ENCODE results near the gene FHL3. TPM values are rescaled to one million over a fixed set of nuclear protein-coding genes. Genes with fewer than 3 reads are reported as not detected.

The FHL3 gene
- total and polyA plus RNA-seq, 10 donors: 8.6 to 39.9 (median 16.3) TPM

GRCh38 chr1:37954316-37954971 lies 50.9 kb downstream of the FHL3 start:
- H3K9me3 ChIP-seq: no peaks in the 10 kb centered on the region
- no peak overlapping the region for H3K4me3 ChIP-seq
- H3K27ac ChIP-seq: no peak overlapping the region
- no peak for DNase-seq
- WGBS, 5 donors: 70 to 89% (median 84%) methylated on average over 3 of the region's 3 CpGs
- intact Hi-C loops (cut with DNase I; ENCODE audit: low total_unique reads): no loop called here
- H3K36me3 ChIP-seq: peaks cover 0 to 39% (median 33%) of the 10 kb centered on the region in 6 donors
- H3K4me1 ChIP-seq: no peaks in the 10 kb centered on the region
- H3K27me3 ChIP-seq (replicated peaks in 1 of 7): no peaks in the 10 kb centered on the region
- no peak for TF ChIP-seq POLR2AphosphoS5 (IDR thresholded peaks at IDR 0.05)
- TF ChIP-seq POLR2A (IDR thresholded peaks at IDR 0.05): no peak
- TF ChIP-seq, protein P1, sequence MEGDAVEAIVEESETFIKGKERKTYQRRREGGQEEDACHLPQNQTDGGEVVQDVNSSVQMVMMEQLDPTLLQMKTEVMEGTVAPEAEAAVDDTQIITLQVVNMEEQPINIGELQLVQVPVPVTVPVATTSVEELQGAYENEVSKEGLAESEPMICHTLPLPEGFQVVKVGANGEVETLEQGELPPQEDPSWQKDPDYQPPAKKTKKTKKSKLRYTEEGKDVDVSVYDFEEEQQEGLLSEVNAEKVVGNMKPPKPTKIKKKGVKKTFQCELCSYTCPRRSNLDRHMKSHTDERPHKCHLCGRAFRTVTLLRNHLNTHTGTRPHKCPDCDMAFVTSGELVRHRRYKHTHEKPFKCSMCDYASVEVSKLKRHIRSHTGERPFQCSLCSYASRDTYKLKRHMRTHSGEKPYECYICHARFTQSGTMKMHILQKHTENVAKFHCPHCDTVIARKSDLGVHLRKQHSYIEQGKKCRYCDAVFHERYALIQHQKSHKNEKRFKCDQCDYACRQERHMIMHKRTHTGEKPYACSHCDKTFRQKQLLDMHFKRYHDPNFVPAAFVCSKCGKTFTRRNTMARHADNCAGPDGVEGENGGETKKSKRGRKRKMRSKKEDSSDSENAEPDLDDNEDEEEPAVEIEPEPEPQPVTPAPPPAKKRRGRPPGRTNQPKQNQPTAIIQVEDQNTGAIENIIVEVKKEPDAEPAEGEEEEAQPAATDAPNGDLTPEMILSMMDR (IDR thresholded peaks at IDR 0.05 in 8 of 11, conservative IDR thresholded peaks at IDR 0.05 in 3 of 11): no peak

DNA sequence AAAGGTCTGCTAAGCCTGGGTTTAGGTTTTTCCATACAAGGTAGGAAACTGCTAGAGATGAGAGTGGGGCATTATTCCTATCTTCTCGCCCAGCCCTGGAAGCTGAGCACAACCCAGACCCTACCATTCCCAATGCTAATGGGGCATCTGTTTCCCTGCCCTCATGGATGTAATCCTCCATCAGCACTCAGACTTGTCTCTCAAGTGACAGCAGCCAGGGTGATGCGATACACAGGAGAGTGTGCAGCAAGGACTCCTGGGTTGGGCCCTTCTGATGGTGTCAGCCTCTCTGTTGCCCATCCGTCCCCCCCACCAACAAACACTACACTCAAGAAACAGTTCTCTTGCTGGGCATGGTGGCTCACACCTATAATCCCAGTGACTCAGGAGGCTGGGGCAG lies 52.6 kb downstream of the FHL3 start:
- Histone ChIP-seq H3K9me3 (no peaks in the 10 kb centered on the region), H3K36me3 (peaks cover 0 to 22% (median 16%) of the 10 kb centered on the region in 6 donors), H3K27ac (no peak overlapping the region), H3K4me3 (no peak overlapping the region), H3K27me3 (replicated peaks in 1 of 7) (no peaks in the 10 kb centered on the region), H3K4me1 (peaks cover 0 to 7% (median 2%) of the 10 kb centered on the region in 6 donors)
- TF ChIP-seq POLR2A (IDR thresholded peaks at IDR 0.05) (no peak), POLR2AphosphoS5 (IDR thresholded peaks at IDR 0.05) (no peak)
- TF ChIP-seq, protein P1 (IDR thresholded peaks at IDR 0.05 in 8 of 11, conservative IDR thresholded peaks at IDR 0.05 in 3 of 11): no peak
- WGBS, 5 donors: 56 to 100% (median 92%) methylated on average over 2 to 3 of the region's 3 CpGs
- no peak for DNase-seq
- intact Hi-C loops (cut with DNase I; ENCODE audit: low total_unique reads): no loop called here

DNA sequence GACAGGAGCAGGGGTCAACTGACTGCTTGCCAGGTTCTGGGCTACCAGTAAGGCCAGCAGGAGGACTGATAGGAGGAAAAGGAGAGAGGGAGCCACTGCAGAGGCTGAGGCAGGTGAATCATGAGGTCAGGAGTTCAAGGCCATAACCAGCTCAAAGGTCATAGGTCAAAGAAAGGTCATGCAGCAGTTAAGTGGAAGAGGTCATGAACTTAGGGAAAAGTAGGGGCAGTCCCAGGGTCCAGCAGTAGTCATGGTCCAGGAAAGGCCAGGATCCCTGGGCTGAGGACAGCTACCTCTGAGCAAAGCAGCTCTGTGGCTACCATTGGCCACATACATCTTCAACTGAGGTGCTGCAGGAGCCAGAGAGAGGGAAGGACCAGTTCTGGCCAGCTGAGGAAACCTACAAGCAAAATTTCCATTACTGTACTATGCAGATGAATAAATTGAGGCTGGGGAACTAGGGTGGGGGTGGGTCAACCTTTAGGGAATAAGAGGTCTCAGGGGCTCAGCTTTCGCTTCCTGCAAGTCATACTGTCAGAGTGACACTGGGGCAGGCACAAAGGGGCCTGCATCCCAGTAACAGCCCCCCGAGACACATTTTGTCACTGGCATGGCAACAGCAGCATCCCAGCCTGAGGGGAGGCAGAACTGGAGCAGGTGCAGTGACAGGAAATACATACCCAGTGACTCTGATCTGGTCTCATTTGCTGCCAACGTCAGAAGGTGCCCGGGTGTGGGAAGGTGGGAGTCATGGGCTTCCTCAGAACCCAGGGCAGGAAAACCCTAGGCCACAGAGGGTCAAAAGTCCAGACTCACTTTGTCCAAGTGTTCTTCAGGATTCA lies 53.3 kb downstream of the FHL3 start:
- intact Hi-C loops (cut with DNase I; ENCODE audit: low total_unique reads): no loop called here
- WGBS, 5 donors: 57 to 64% (median 60%) methylated on average over 4 of the region's 4 CpGs
- H3K9me3 ChIP-seq: no peaks in the 10 kb centered on the region
- H3K4me3 ChIP-seq: no peak overlapping the region
- H3K27ac ChIP-seq: no peak overlapping the region
- TF ChIP-seq POLR2A (IDR thresholded peaks at IDR 0.05): no peak
- no peak for TF ChIP-seq POLR2AphosphoS5 (IDR thresholded peaks at IDR 0.05)
- TF ChIP-seq, protein P1 (IDR thresholded peaks at IDR 0.05 in 8 of 11, conservative IDR thresholded peaks at IDR 0.05 in 3 of 11): no peak
- peaks cover 0 to 14% (median 9%) of the 10 kb centered on the region in 6 donors for H3K36me3 ChIP-seq
- H3K27me3 ChIP-seq (replicated peaks in 1 of 7): no peaks in the 10 kb centered on the region
- DNase-seq: no peak
- peaks cover 0 to 14% (median 10%) of the 10 kb centered on the region in 6 donors for H3K4me1 ChIP-seq

Measured in spleen (tissue), 11 donors.